DND-41 (cell line): ENCODE measurements around the gene UNC5C.

Experiments used
- ATAC-seq: fragments of 200-7000 bp; cut with Tn5 transposase; 3 replicates; pipeline ENCODE4 v1.9.1; 2021; ENCODE audit warnings: low read depth; ENCODE audit not compliant: insufficient read depth
- DNase-seq: peaks from one replicate; pipeline ENCODE4 v3.0.0-alpha.2; 2020
- H2AFZ ChIP-seq: 2 replicates; pipeline ENCODE4 v1.6.0; 2012; ENCODE audit warnings: low read depth, low read length
- H3K27ac ChIP-seq: 2 replicates; pipeline ENCODE4 v1.5.1; 2012; ENCODE audit warnings: low read length, inconsistent platforms
- H3K27me3 ChIP-seq: fragments of 200-600 bp; sonication (generic); 2 replicates; pipeline ENCODE4 v1.6.0; 2012; ENCODE audit warnings: low read length, mild to moderate bottlenecking, inconsistent platforms; ENCODE audit not compliant: insufficient read depth, poor library complexity
- H3K36me3 ChIP-seq: 2 replicates; pipeline ENCODE4 v1.5.1; 2012; ENCODE audit warnings: low read length, inconsistent platforms; ENCODE audit not compliant: insufficient read depth
- H3K4me1 ChIP-seq: 2 replicates; pipeline ENCODE4 v1.5.1; 2012; ENCODE audit warnings: mild to moderate bottlenecking, low read length; ENCODE audit not compliant: insufficient read depth
- H3K4me2 ChIP-seq: 2 replicates; pipeline ENCODE4 v1.6.0; 2012; ENCODE audit warnings: mild to moderate bottlenecking, moderate library complexity, low read length, inconsistent platforms; ENCODE audit not compliant: insufficient read depth
- H3K4me3 ChIP-seq, 2 experiments: fragments of 200-600 bp in 1 of 2; shearing (Covaris generic) in 1 of 2; 2 replicates each; pipeline ENCODE4 v1.5.1; 2012 to 2016; ENCODE audit warnings: inconsistent platforms in 2 of 2, low read length in 2 of 2, mild to moderate bottlenecking in 2 of 2, low read depth in 1 of 2, moderate library complexity in 1 of 2
- H3K79me2 ChIP-seq: 2 replicates; pipeline ENCODE4 v1.6.0; 2012; ENCODE audit warnings: low read length, inconsistent platforms; ENCODE audit not compliant: insufficient read depth
- H3K9ac ChIP-seq: 2 replicates; pipeline ENCODE4 v1.6.0; 2012; ENCODE audit warnings: low read depth, mild to moderate bottlenecking, inconsistent platforms, low read length, moderate library complexity
- H3K9me3 ChIP-seq: 2 replicates; pipeline ENCODE4 v1.5.1; 2012; ENCODE audit warnings: low read length, moderate library complexity, mild to moderate bottlenecking, inconsistent platforms; ENCODE audit not compliant: insufficient read depth, severe bottlenecking
- H4K20me1 ChIP-seq: 2 replicates; pipeline ENCODE4 v1.6.0; 2012; ENCODE audit warnings: low read length; ENCODE audit not compliant: insufficient read depth
- CTCF ChIP-seq: IDR thresholded peaks from 2 replicates; pipeline ENCODE4 v1.5.1; 2012; ENCODE audit warnings: borderline replicate concordance, low read length, moderate library complexity, mild to moderate bottlenecking; ENCODE audit not compliant: poor library complexity, severe bottlenecking; ENCODE audit errors: extremely low read depth
- EZH2 ChIP-seq: IDR thresholded peaks from 3 replicates; pipeline ENCODE4 v1.6.1; 2012; ENCODE audit warnings: borderline replicate concordance, low read depth, mild to moderate bottlenecking, moderate library complexity, low read length, inconsistent platforms; ENCODE audit not compliant: severe bottlenecking

The UNC5C gene

GRCh38 chr4:95563638-95564337 is 15.0 kb upstream of the UNC5C start:
- Histone ChIP-seq H3K36me3 (no peaks in the 10 kb centered on the region), H3K79me2 (no peaks in the 10 kb centered on the region), H3K9me3 (no peaks in the 10 kb centered on the region), H4K20me1 (no peaks in the 10 kb centered on the region), H3K4me2 (no peak overlapping the region), H3K4me3 (no peak overlapping the region), H3K9ac (no peak overlapping the region), H3K4me1 (0 out of 2 replicates have a peak, but pooled peaks cover 2% of the 10 kb centered on the region), H2AFZ (peak overlapping the region; percentile 36), H3K27me3 (no peaks in the 10 kb centered on the region), H3K27ac (no peak overlapping the region)
- DNase-seq = no peak
- peak; percentile 69; the same call in 2 of the 3 replicates for ATAC-seq
- TF ChIP-seq EZH2 = no peak
- no peak for TF ChIP-seq CTCF

- Histone ChIP-seq H3K4me2 (no peak overlapping the region), H3K79me2 (no peaks in the 10 kb centered on the region), H2AFZ (no peak overlapping the region), H3K36me3 (no peaks in the 10 kb centered on the region), H3K27ac (no peak overlapping the region), H4K20me1 (no peaks in the 10 kb centered on the region), H3K27me3 (no peaks in the 10 kb centered on the region), H3K4me3 (no peak overlapping the region), H3K4me1 (0 out of 2 replicates have a peak, but pooled peaks cover 2% of the 10 kb centered on the region), H3K9me3 (no peaks in the 10 kb centered on the region), H3K9ac (no peak overlapping the region)
- peak; percentile 35; the same call in 1 of the 3 replicates for ATAC-seq
- TF ChIP-seq EZH2 (no peak), CTCF (no peak)
- DNase-seq = no peak
Observed at GRCh38 chr4:95560774-95561173, 12.0 kb upstream of the UNC5C start.

DNA sequence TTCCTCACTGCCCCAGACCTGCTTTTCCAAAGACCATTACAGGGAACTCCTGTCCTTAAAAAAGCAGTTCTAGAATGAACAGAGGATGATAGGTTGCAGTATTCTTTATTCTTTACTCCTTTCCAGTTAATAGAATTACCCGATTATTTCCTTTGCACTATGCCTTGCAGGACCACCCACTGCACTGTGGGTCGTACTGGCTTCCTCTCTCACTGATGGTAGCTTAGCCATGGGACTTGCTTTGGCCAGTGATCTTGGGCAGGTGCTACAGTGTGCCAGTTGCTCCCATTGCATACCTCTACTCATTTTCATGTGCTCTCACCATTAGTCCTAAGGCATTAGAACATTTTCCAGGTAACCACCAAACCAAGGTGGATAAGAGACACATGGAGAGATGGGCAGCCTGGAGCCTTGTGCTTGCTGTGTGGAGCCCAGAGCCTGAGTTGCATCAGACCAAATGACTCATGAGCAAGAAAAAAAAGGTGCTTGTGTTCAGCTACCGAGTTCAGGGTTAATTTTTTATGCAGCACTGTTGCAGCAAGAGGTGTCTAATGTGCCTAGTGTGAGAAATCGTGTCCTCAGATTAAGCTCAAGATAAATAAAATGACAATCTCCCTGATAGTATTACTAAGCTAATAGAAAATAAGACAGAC is 7.6 kb upstream of the UNC5C start:
- ATAC-seq = 0 out of 3 replicates have a peak, but pooled peaks have one; percentile 44
- DNase-seq = no peak
- TF ChIP-seq CTCF (no peak), EZH2 (no peak)
- Histone ChIP-seq H3K4me3 (no peak overlapping the region), H3K4me2 (no peak overlapping the region), H3K27ac (no peak overlapping the region), H3K9ac (no peak overlapping the region), H3K27me3 (no peaks in the 10 kb centered on the region), H3K36me3 (no peaks in the 10 kb centered on the region), H2AFZ (no peak overlapping the region), H3K79me2 (no peaks in the 10 kb centered on the region), H4K20me1 (no peaks in the 10 kb centered on the region), H3K4me1 (no peaks in the 10 kb centered on the region), H3K9me3 (no peaks in the 10 kb centered on the region)
